ENCODE results near the gene NCL. TPM values are rescaled to one million over a fixed set of nuclear protein-coding genes. Genes with fewer than 3 reads are reported as not detected.
"Not testable (repeated sequence)": the region's sequence is repeated elsewhere in the genome, so short reads cannot be mapped to it uniquely, and the experiment has no call there.

Gene NCL
- total and polyA plus RNA-seq, 9 donors, result 111 to 724 (median 509) TPM

DNA sequence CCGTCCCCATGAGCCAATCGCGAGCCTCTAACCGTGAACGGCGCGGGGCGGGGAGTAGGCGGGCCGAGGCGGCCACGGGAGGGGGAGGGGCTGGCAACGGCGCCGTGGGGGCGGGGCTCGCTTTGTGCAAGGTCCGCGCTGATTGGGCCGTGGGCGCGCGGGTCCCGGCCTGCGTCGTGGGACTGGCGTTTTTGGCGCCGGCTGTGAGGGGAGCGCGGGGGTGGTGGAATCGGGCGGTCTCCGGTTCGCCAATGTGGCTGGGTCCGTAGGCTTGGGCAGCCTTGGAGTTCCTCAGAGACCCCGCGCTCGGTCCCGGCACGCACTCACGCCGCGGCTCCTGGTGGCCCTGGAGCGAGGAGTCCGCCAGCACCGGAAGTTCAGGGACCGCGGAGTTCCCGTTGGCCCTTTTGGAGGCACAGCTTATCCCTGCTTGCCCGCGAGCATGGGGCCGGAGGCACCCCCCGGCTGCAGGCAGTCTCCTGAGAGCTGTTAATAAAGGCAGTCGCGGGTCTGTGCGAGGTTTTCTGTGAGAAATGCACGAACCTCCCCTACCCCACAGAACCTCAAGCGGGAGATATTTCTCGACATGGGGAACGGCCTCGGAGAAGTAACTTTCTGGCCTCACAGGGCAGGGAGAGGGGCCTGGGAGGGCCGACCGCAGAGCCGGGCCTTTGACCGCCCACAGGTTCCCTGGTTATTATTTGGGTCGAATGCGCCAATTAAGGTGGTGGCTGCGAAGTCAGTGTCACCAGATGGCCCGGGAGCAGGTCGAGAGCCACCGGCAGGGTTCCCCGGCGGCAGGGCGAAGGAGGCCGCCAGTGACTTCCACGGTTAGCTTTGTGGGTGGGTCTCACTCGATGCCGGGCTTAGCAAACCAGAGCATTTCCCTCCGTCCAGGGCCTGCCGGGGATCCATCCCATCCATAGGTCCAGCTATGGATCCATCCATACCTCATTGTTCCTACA lies 574 bp upstream of the NCL start:
- whole genome bisulfite sequencing, 3 donors, result 2 to 3% (median 3%) methylated on average over 58 to 81 of the region's 81 CpGs
- intact Hi-C loops (cut with DNase I), result no loop called here
- TF ChIP-seq, protein P1, sequence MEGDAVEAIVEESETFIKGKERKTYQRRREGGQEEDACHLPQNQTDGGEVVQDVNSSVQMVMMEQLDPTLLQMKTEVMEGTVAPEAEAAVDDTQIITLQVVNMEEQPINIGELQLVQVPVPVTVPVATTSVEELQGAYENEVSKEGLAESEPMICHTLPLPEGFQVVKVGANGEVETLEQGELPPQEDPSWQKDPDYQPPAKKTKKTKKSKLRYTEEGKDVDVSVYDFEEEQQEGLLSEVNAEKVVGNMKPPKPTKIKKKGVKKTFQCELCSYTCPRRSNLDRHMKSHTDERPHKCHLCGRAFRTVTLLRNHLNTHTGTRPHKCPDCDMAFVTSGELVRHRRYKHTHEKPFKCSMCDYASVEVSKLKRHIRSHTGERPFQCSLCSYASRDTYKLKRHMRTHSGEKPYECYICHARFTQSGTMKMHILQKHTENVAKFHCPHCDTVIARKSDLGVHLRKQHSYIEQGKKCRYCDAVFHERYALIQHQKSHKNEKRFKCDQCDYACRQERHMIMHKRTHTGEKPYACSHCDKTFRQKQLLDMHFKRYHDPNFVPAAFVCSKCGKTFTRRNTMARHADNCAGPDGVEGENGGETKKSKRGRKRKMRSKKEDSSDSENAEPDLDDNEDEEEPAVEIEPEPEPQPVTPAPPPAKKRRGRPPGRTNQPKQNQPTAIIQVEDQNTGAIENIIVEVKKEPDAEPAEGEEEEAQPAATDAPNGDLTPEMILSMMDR (IDR thresholded peaks at IDR 0.05), result peak in 1 of 3 donors; percentile 19
- no peak for TF ChIP-seq EP300 (IDR thresholded peaks at IDR 0.05)
- H3K36me3 ChIP-seq, result no peaks in the 10 kb centered on the region
- peak overlapping the region; percentile 79 for H3K4me3 ChIP-seq
- peak; percentile 98 to 99 (median 99) for DNase-seq
- no peaks in the 10 kb centered on the region for H3K27me3 ChIP-seq
- peak overlapping the region; percentile 74 to 91 for H3K27ac ChIP-seq
- no peaks in the 10 kb centered on the region for H3K9me3 ChIP-seq
- H3K4me1 ChIP-seq (ENCODE audit: insufficient read depth), result peaks cover 5% of the 10 kb centered on the region

- WGBS, 3 donors, result 6 to 9% (median 7%) methylated on average over 4 of the region's 4 CpGs
- DNase-seq, result no peak
- peak overlapping the region; percentile 75 for H3K4me3 ChIP-seq
- no peaks in the 10 kb centered on the region for H3K36me3 ChIP-seq
- TF ChIP-seq, protein P1 (IDR thresholded peaks at IDR 0.05), result no peak
- H3K27me3 ChIP-seq, result no peaks in the 10 kb centered on the region
- H3K9me3 ChIP-seq, result no peaks in the 10 kb centered on the region
- peak overlapping the region; percentile 82 to 94 for H3K27ac ChIP-seq
- peaks cover 5% of the 10 kb centered on the region for H3K4me1 ChIP-seq (ENCODE audit: insufficient read depth)
- intact Hi-C loops (cut with DNase I), result no loop called here
Measured at GRCh38 chr2:231462729-231463465, 1.4 kb downstream of the NCL start.

GRCh38 chr2:231461516-231461971 lies 2.7 kb downstream of the NCL start:
- Histone ChIP-seq H3K36me3 (no peaks in the 10 kb centered on the region), H3K27ac (no peak overlapping the region), H3K9me3 (no peaks in the 10 kb centered on the region), H3K4me1 (ENCODE audit: insufficient read depth) (peaks cover 5% of the 10 kb centered on the region), H3K27me3 (no peaks in the 10 kb centered on the region), H3K4me3 (no peak overlapping the region)
- no peak for TF ChIP-seq EP300 (IDR thresholded peaks at IDR 0.05)
- TF ChIP-seq, protein P1 (IDR thresholded peaks at IDR 0.05), result no peak
- TF ChIP-seq POLR2A (IDR thresholded peaks at IDR 0.05), result no peak
- intact Hi-C loops (cut with DNase I), result no loop called here
- 62 to 69% (median 69%) methylated on average over 8 of the region's 8 CpGs for WGBS, 3 donors
- no peak for DNase-seq

GRCh38 chr2:231460841-231461240 lies 3.4 kb downstream of the NCL start:
- H3K4me3 ChIP-seq; H3K27ac ChIP-seq; H3K27me3 ChIP-seq; H3K9me3 ChIP-seq; H3K36me3 ChIP-seq; DNase-seq; intact Hi-C loops (cut with DNase I); H3K4me1 ChIP-seq (ENCODE audit: insufficient read depth): not testable (repeated sequence)
- 80 to 90% (median 82%) methylated on average over 10 of the region's 10 CpGs for WGBS, 3 donors

All from ovary (tissue), 9 donors.